ENCODE data around the gene TMEM132D. TPM values are rescaled to one million over a fixed set of nuclear protein-coding genes. Genes with fewer than 3 reads are reported as not detected.

TMEM132D gene
- total and polyA plus RNA-seq, 2 of the 4 experiments (the other 2 are of a cell fraction) = not detected

DNA sequence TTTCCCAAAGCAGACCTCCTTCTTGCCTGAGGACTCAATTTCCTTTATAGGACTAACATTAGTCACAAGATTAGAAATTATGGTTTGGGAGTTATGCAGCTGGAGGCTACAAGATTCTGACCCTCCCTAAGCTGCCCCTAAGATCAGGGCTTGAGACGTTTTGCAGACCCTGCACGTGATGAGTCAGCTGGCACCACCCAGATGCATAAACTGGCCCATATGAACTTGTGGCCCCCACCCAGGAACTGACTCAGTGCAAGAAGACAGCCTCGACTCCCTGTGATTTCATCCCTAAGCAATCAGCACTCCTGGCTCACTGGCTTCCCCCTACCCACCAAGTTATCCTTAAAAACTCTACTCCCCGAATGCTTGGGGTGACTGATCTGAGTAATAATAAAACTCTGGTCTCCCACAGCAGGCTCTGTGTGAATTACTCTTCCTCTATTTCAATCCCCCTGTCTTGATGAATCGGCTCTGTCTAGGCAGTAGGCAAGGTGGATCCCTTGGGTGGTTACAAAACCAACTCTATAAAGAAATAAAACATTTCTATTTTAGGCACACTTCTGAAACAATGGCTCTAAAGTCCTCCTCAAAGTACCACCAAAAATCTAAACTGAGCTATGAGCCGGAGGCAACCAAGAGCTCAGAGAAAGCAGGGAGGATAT lies 233.4 kb downstream of the TMEM132D start:
- no peak overlapping the region for H2BK120ac ChIP-seq (ENCODE audit: low read depth, low read length)
- H3K9ac ChIP-seq (ENCODE audit: low read depth, low read length) = no peak overlapping the region
- no peak overlapping the region for H4K91ac ChIP-seq (ENCODE audit: insufficient read depth, low read depth, low read length)
- H3K56ac ChIP-seq (ENCODE audit: extremely low read depth, insufficient read depth, low read length) = no peak overlapping the region
- H3K4me3 ChIP-seq (ENCODE audit: insufficient read depth, low read depth, low read length) = no peak overlapping the region
- dilution Hi-C loops (cut with HindIII; ENCODE audit: low sequenced_read_pairs, unreplicated experiment) = no loop called here
- no peak overlapping the region for H2AFZ ChIP-seq (replicated peaks; ENCODE audit: low read length, poor library complexity)
- H3K9me3 ChIP-seq (ENCODE audit: control insufficient read depth, insufficient read depth, low read length) = peaks cover 17% of the 10 kb centered on the region
- H3K18ac ChIP-seq (ENCODE audit: low read depth, low read length) = no peak overlapping the region
- DNase-seq (no peak), ATAC-seq (ENCODE audit: low read depth) (no peak)
- H2AK9ac ChIP-seq (replicated peaks; ENCODE audit: low read depth, low read length, poor library complexity) = no peak overlapping the region
- H3K9me1 ChIP-seq (ENCODE audit: insufficient read depth, low read length) = no peaks in the 10 kb centered on the region
- H3K27me3 ChIP-seq (ENCODE audit: control insufficient read depth, insufficient read depth, low read length) = no peaks in the 10 kb centered on the region
- no peak overlapping the region for H2BK5ac ChIP-seq (ENCODE audit: low read depth, low read length, poor library complexity, severe bottlenecking)
- no peak overlapping the region for H4K5ac ChIP-seq (ENCODE audit: low read depth, low read length)
- H4K8ac ChIP-seq (ENCODE audit: low read depth in 2 of 2, low read length in 2 of 2) = no peak overlapping the region
- no peak overlapping the region for H3K23ac ChIP-seq (ENCODE audit: low read depth, low read length)
- CTCF ChIA-PET = interaction anchor here (0.7 kb wide), 1 partner anchor 11 kb away, joined by 3 read pairs; no protein-coding TSS in a partner anchor
- no peak for TF ChIP-seq CEBPB (IDR thresholded peaks at IDR 0.05; ENCODE audit: low read depth, low read length)
- no peak for TF ChIP-seq RFX5 (IDR thresholded peaks at IDR 0.05; ENCODE audit: low read depth, low read length)
- no peak for TF ChIP-seq CHD1 (IDR thresholded peaks at IDR 0.05; ENCODE audit: low read depth, low read length)
- no peak for TF ChIP-seq POLR2A (IDR thresholded peaks at IDR 0.05; ENCODE audit: low read depth, low read length)
- TF ChIP-seq MXI1 (IDR thresholded peaks at IDR 0.05; ENCODE audit: borderline replicate concordance, low read depth, low read length) = no peak
- TF ChIP-seq RAD21 (IDR thresholded peaks at IDR 0.05; ENCODE audit: low read length) = no peak
- no peak for TF ChIP-seq MAZ (IDR thresholded peaks at IDR 0.05; ENCODE audit: borderline replicate concordance, low read depth, low read length)
- no peak for TF ChIP-seq RCOR1 (IDR thresholded peaks at IDR 0.05; ENCODE audit: insufficient replicate concordance, low read length)
- no peak for TF ChIP-seq USF2 (IDR thresholded peaks at IDR 0.05; ENCODE audit: low read depth, low read length)
- no peak for TF ChIP-seq FOS (IDR thresholded peaks at IDR 0.05; ENCODE audit: low read depth, low read length)
- no peak for TF ChIP-seq CTCF (conservative IDR thresholded peaks at IDR 0.05; ENCODE audit: low read depth, low read length)
- TF ChIP-seq SMC3 (IDR thresholded peaks at IDR 0.05; ENCODE audit: low read depth, low read length) = no peak
- no peak for TF ChIP-seq ELK1 (IDR thresholded peaks at IDR 0.05; ENCODE audit: borderline replicate concordance, low read depth, low read length)
- H3K27ac ChIP-seq (ENCODE audit: insufficient read depth, low read length) = no peak overlapping the region
- no peak overlapping the region for H2BK20ac ChIP-seq (ENCODE audit: low read depth, low read length)
- H3K36me3 ChIP-seq (ENCODE audit: control insufficient read depth, insufficient read depth, low read length) = no peaks in the 10 kb centered on the region
- no peak overlapping the region for H3K4me2 ChIP-seq (ENCODE audit: low read depth, low read length)
- intact Hi-C loops (cut with micrococcal nuclease) = no loop called here
- no peak overlapping the region for H2AK5ac ChIP-seq (ENCODE audit: low read depth, low read length)
- H3K14ac ChIP-seq (replicated peaks; ENCODE audit: low read depth, low read length) = no peak overlapping the region
- no peaks in the 10 kb centered on the region for H3K4me1 ChIP-seq (ENCODE audit: control insufficient read depth, insufficient read depth, low read length)
- H4K20me1 ChIP-seq (ENCODE audit: insufficient read depth, low read length) = no peaks in the 10 kb centered on the region
- H2BK15ac ChIP-seq (ENCODE audit: low read depth, low read length) = no peak overlapping the region
- WGBS, 2 experiments (ENCODE audit: extremely low coverage in 2 of 2, insufficient read length in 1 of 2) = no CpG with 5 or more reads among the region's 6 CpGs
- no peak overlapping the region for H3K4ac ChIP-seq (ENCODE audit: low read depth, low read length)
- no peaks in the 10 kb centered on the region for H3K79me1 ChIP-seq (ENCODE audit: low read depth in 1 of 2, low read length in 2 of 2)
- in situ Hi-C loops (cut with MboI; ENCODE audit: low sequenced_read_pairs) = no loop called here
- BruUV-seq (replicated peaks) = no TSS peak
- POLR2A ChIA-PET (ENCODE audit: unreplicated experiment) = no interaction called here
